GM21737 (cell line): ENCODE measurements around the gene C2orf68.
"Not testable (repeated sequence)": the region's sequence is repeated elsewhere in the genome, so short reads cannot be mapped to it uniquely, and the experiment has no call there.

Experiments used
- ATAC-seq: cut with Tn5 transposase; IDR thresholded peaks from one replicate; pipeline ENCODE4 v1.9.1; 2021; ENCODE audit warnings: mild to moderate bottlenecking, moderate library complexity; ENCODE audit not compliant: unreplicated experiment

C2orf68 gene

GRCh38 chr2:85611705-85612587, at the start of gene C2orf68:
C2orf68 (minus strand) TSS chr2:85612066; CDS start chr2:85611984, 82 bp downstream.
- ATAC-seq, result peak; percentile 76

GRCh38 chr2:85661139-85661858, 49.4 kb upstream of the C2orf68 start:
- ATAC-seq, result no peak

GRCh38 chr2:85660725-85661124, 48.9 kb upstream of the C2orf68 start:
- no peak for ATAC-seq

- ATAC-seq, result not testable (repeated sequence)
Measured at GRCh38 chr2:85660301-85660700, 48.4 kb upstream of the C2orf68 start.

- ATAC-seq, result no peak
Measured at GRCh38 chr2:85659324-85659981, 47.6 kb upstream of the C2orf68 start.

GRCh38 chr2:85657399-85657798, 45.5 kb upstream of the C2orf68 start:
- ATAC-seq, result not testable (repeated sequence)

GRCh38 chr2:85656468-85656867, 44.6 kb upstream of the C2orf68 start:
- ATAC-seq, result no peak

GRCh38 chr2:85655961-85656417, 44.1 kb upstream of the C2orf68 start:
- ATAC-seq, result no peak

- ATAC-seq, result no peak
Measured at GRCh38 chr2:85653996-85654395, 42.1 kb upstream of the C2orf68 start.

GRCh38 chr2:85652056-85652455, 40.2 kb upstream of the C2orf68 start:
- no peak for ATAC-seq

- no peak for ATAC-seq
Measured at GRCh38 chr2:85651097-85651496, 39.2 kb upstream of the C2orf68 start.

GRCh38 chr2:85650456-85650855, 38.6 kb upstream of the C2orf68 start:
- no peak for ATAC-seq

- no peak for ATAC-seq
Measured at GRCh38 chr2:85649201-85650190, 37.6 kb upstream of the C2orf68 start.

GRCh38 chr2:85648619-85649018, 36.8 kb upstream of the C2orf68 start:
- ATAC-seq, result no peak

- ATAC-seq, result no peak
Measured at GRCh38 chr2:85647823-85648526, 36.1 kb upstream of the C2orf68 start.

GRCh38 chr2:85646166-85646565, 34.3 kb upstream of the C2orf68 start:
- ATAC-seq, result no peak

- no peak for ATAC-seq
Measured at GRCh38 chr2:85644909-85645308, 33.0 kb upstream of the C2orf68 start.

GRCh38 chr2:85642725-85643124, 30.9 kb upstream of the C2orf68 start:
- ATAC-seq, result no peak

GRCh38 chr2:85635636-85636035, 23.8 kb upstream of the C2orf68 start:
- no peak for ATAC-seq

GRCh38 chr2:85635011-85635410, 23.1 kb upstream of the C2orf68 start:
- ATAC-seq, result no peak
